GM13977 (cell line): ENCODE measurements around the gene KIF21B.

Experiments
- DNase-seq: peaks from one replicate; pipeline ENCODE4 v3.0.0; 2012; ENCODE audit warnings: low spot score
- CTCF ChIP-seq: IDR thresholded peaks from 2 replicates; pipeline ENCODE4 v1.5.1; 2012; ENCODE audit warnings: mild to moderate bottlenecking, control low read depth; ENCODE audit not compliant: insufficient read depth; ENCODE audit errors: extremely low read depth, missing control alignments
- in situ Hi-C: fragments of 300-500 bp; cut with MboI; formaldehyde crosslinking; loops from one replicate; pipeline ENCODE4 v1.12.0; 2022; ENCODE audit warnings: low sequenced_read_pairs, low pct_unique_long_range_greater_than_20kb, mixed read lengths, inconsistent platforms; ENCODE audit not compliant: unreplicated experiment

Gene KIF21B

GRCh38 chr1:200971955-200972711 lies 51.4 kb downstream of the KIF21B start:
- peak; percentile 77 for TF ChIP-seq CTCF
- in situ Hi-C loops: no loop called here
- peak; percentile 79 for DNase-seq

- TF ChIP-seq CTCF: no peak
- in situ Hi-C loops: no loop called here
- peak; percentile 80 for DNase-seq
Observed at GRCh38 chr1:200971428-200971903, 52.0 kb downstream of the KIF21B start.

GRCh38 chr1:200970771-200971427 lies 52.6 kb downstream of the KIF21B start:
- TF ChIP-seq CTCF: no peak
- no peak for DNase-seq
- in situ Hi-C loops: no loop called here

- DNase-seq: peak; percentile 91
- TF ChIP-seq CTCF: peak; percentile 57
- in situ Hi-C loops: loop anchor here (10.0 kb wide), 1 partner anchor 145 kb away; the partner anchor contains the start of gene CACNA1S
Observed at GRCh38 chr1:200969726-200970561, 53.6 kb downstream of the KIF21B start.

GRCh38 chr1:200968469-200969410 lies 54.8 kb downstream of the KIF21B start:
- in situ Hi-C loops: loop anchor here (10.0 kb wide), 1 partner anchor 146 kb away; the partner anchor contains the start of gene CACNA1S
- DNase-seq: no peak

More at GRCh38 chr1:200968469-200969410, 54.8 kb downstream of the KIF21B start:
- no peak for TF ChIP-seq CTCF
